ENCODE measurements around the gene HCN3. TPM values are rescaled to one million over a fixed set of nuclear protein-coding genes. Genes with fewer than 3 reads are reported as not detected.

HCN3 gene
- total RNA-seq, 4 donors from 2014 or later, result 5.4 to 8.5 (median 6.4) TPM

- no peak overlapping the region for H3K4me3 ChIP-seq (ENCODE audit: low read depth, poor library complexity, severe bottlenecking)
- WGBS, 2 donors, result 52 to 59% methylated on average over 5 of the region's 5 CpGs
- DNase-seq (ENCODE audit: low spot score in 2 of 2), result no peak
- intact Hi-C loops (cut with DNase I; ENCODE audit: low total_unique reads), result loop anchor here (5.0 kb wide), 1 partner anchor 69 kb away; the partner anchor contains the start of gene RUSC1
- TF ChIP-seq CTCF (IDR thresholded peaks at IDR 0.05) (no peak), POLR2A (IDR thresholded peaks at IDR 0.05) (no peak)
Measured at GRCh38 chr1:155253797-155254196, 23.5 kb upstream of the HCN3 start.

GRCh38 chr1:155254228-155254713 is 23.0 kb upstream of the HCN3 start:
- intact Hi-C loops (cut with DNase I; ENCODE audit: low total_unique reads), result loop anchor here (5.0 kb wide), 1 partner anchor 68 kb away; the partner anchor contains the start of gene RUSC1
- H3K4me3 ChIP-seq (ENCODE audit: low read depth, poor library complexity, severe bottlenecking), result no peak overlapping the region
- no peak for TF ChIP-seq CTCF (IDR thresholded peaks at IDR 0.05)
- no peak for TF ChIP-seq POLR2A (IDR thresholded peaks at IDR 0.05)
- DNase-seq (ENCODE audit: low spot score in 2 of 2), result no peak
- 34 to 42% methylated on average over 12 of the region's 12 CpGs for WGBS, 2 donors

GRCh38 chr1:155254714-155255242 is 22.5 kb upstream of the HCN3 start:
- TF ChIP-seq CTCF (IDR thresholded peaks at IDR 0.05), result no peak
- no peak for TF ChIP-seq POLR2A (IDR thresholded peaks at IDR 0.05)
- H3K4me3 ChIP-seq (ENCODE audit: low read depth, poor library complexity, severe bottlenecking), result peak overlapping the region; percentile 51
- DNase-seq (ENCODE audit: low spot score in 2 of 2), result no peak
- intact Hi-C loops (cut with DNase I; ENCODE audit: low total_unique reads), result loop anchor here (5.0 kb wide), 1 partner anchor 68 kb away; the partner anchor contains the start of gene RUSC1
- WGBS, 2 donors, result 1 to 4% methylated on average over 17 to 34 of the region's 35 CpGs

GRCh38 chr1:155255243-155256007 is 21.8 kb upstream of the HCN3 start, which contains the start of gene ENTREP3:
ENTREP3 (minus strand) TSS chr1:155255483; CDS start chr1:155254877, 606 bp downstream.
- H3K4me3 ChIP-seq (ENCODE audit: low read depth, poor library complexity, severe bottlenecking), result peak within 1 kb of the TSS; percentile 51
- DNase-seq (ENCODE audit: low spot score in 2 of 2), result peak; percentile 86 to 97
- TF ChIP-seq POLR2A (IDR thresholded peaks at IDR 0.05) (no peak), CTCF (IDR thresholded peaks at IDR 0.05) (no peak)
- intact Hi-C loops (cut with DNase I; ENCODE audit: low total_unique reads), result no loop called here
- 1 to 2% methylated on average over 52 to 54 of the region's 54 CpGs for WGBS, 2 donors

DNA sequence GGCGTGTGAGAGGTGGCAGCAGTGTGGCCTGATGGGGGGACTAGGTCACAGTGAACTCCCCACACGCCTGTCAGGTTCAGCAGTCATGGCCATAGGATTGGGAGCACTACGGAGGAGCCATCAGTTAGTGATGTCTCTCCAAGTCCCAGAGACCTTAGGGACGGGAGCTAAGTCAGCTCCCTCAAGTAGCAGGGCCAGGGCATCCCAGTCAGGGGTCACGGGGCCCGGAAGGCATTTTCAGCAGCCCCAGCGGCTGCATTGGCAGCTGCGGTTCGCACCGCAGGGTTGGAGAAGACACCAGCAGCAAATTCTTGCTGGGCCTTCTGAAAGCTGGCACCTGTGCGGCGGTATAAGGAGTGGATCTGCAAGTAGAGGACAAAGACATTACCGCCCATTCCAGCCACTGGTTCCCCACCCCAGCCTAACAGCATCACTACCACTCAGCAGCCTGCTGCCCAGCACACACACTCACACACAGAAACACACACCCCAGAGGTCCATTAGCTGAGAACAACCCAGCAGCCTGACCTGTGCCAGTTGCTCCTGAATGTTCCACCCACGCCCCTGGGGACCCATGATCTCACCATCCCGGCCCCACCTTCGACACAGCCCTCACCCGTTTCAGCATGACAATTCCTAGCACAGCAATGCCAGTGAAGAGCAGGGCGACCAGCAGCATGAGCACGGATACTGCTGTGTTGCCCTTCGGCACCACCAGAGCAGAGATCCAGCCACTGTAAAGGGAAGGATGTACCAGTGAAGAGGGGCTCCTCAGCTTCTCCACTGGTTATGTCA is 21.0 kb upstream of the HCN3 start:
- WGBS, 2 donors, result 50 to 63% methylated on average over 12 to 19 of the region's 20 CpGs
- no peak for DNase-seq (ENCODE audit: low spot score in 2 of 2)
- intact Hi-C loops (cut with DNase I; ENCODE audit: low total_unique reads), result no loop called here
- H3K4me3 ChIP-seq (ENCODE audit: low read depth, poor library complexity, severe bottlenecking), result no peak overlapping the region
- TF ChIP-seq CTCF (IDR thresholded peaks at IDR 0.05) (no peak), POLR2A (IDR thresholded peaks at IDR 0.05) (no peak)

Measured in lower leg skin (tissue), 4 donors.